ENCODE data around the gene SNRNP27. TPM values are rescaled to one million over a fixed set of nuclear protein-coding genes. Genes with fewer than 3 reads are reported as not detected.

Gene SNRNP27
- total RNA-seq, 2 donors from 2014 or later, result 30.8 to 34.8 TPM

DNA sequence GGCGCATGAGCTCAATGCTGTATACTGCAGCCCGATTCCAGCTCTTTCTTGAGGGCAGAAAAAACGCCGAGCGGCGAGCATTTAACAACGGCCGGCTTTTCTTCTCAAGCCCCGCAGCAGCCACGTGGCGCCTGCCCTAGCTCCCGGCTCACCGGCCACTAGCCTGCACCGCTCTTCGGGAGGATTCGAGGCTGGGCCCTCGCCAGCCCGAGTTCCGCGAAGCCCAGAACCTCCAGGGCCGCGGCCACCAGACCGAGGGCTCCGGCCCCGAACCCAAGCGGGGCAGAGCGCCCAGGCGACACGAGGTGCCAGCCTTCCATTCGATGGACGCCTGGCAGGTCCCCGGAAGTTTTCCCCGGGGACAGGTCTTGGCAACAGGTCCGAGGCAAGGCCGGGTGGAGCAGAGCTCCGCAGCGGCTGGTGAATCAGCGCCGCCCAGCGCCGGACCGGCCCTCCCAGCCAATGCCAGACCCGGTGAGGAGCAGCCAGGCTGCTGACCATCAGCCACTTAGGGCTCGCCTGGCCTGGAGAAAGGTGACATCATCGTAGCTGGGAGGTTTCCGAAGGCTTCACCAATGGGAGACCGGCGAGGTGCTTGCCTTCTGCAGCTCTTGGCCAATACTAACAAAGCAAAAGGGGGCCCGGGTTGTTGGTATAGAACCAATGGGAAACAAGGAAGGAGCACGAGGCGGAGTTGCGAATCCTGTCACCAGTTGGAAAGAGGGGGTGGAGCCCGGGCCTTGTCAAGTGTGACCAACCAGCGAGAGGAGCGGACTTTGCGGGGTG is 20.6 kb downstream of the SNRNP27 start:
- Histone ChIP-seq H3K36me3 (no peaks in the 10 kb centered on the region), H3K9me3 (no peaks in the 10 kb centered on the region), H3K4me3 (peak overlapping the region; percentile 48), H3K27ac (peak overlapping the region; percentile 93), H3K9ac (ENCODE audit: low read depth in 2 of 2, low read length in 2 of 2) (peak overlapping the region; percentile 80 to 91), H3K27me3 (no peaks in the 10 kb centered on the region), H3K4me1 (no peaks in the 10 kb centered on the region)
- intact Hi-C loops (cut with DNase I), result loop anchor here (5.0 kb wide), 2 partner anchors 158 to 388 kb away; partner anchors contain the start of gene FAM136A
- DNase-seq, result peak; percentile 100
- no peak for TF ChIP-seq CTCF (IDR thresholded peaks at IDR 0.05)

GRCh38 chr2:69914950-69915945 is 21.5 kb downstream of the SNRNP27 start, which contains the start of gene MXD1:
Gene MXD1 (plus strand): TSS chr2:69915109. CDS start chr2:69915331, 222 bp downstream.
- H3K9ac ChIP-seq (ENCODE audit: low read depth in 2 of 2, low read length in 2 of 2), result peak within 1 kb of the TSS; percentile 91 to 98
- peak within 1 kb of the TSS; percentile 93 for H3K27ac ChIP-seq
- no peak for TF ChIP-seq CTCF (IDR thresholded peaks at IDR 0.05)
- no peaks in the 10 kb centered on the region for H3K27me3 ChIP-seq
- H3K4me1 ChIP-seq, result no peaks in the 10 kb centered on the region
- H3K9me3 ChIP-seq, result no peaks in the 10 kb centered on the region
- peak within 1 kb of the TSS; percentile 87 for H3K4me3 ChIP-seq
- intact Hi-C loops (cut with DNase I), result loop anchor here (5.0 kb wide), 2 partner anchors 157 to 387 kb away; partner anchors contain the start of gene FAM136A
- H3K36me3 ChIP-seq, result no peaks in the 10 kb centered on the region
- DNase-seq, result peak; percentile 39

DNA sequence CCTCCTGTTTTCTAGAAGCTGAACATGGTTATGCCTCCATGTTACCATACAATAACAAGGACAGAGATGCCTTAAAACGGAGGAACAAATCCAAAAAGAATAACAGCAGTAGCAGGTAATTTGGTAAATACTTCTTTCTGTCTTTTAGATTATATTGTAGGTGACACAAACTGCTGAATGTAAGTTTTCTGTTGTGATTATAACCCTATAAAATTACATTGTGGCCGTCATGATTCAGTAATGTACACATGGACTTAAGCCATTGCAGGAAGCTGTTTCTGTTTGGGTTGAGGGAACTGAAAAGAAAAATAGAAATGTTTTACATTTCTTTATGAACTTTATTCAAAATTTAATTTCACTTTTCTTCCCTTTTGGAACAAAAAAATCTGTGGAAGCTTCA is 22.4 kb downstream of the SNRNP27 start:
- no peaks in the 10 kb centered on the region for H3K9me3 ChIP-seq
- H3K27me3 ChIP-seq, result no peaks in the 10 kb centered on the region
- intact Hi-C loops (cut with DNase I), result no loop called here
- no peak for DNase-seq
- TF ChIP-seq CTCF (IDR thresholded peaks at IDR 0.05), result no peak
- no peaks in the 10 kb centered on the region for H3K36me3 ChIP-seq
- peak overlapping the region; percentile 24 to 91 for H3K9ac ChIP-seq (ENCODE audit: low read depth in 2 of 2, low read length in 2 of 2)
- peak overlapping the region; percentile 87 for H3K4me3 ChIP-seq
- peak overlapping the region; percentile 89 for H3K27ac ChIP-seq
- no peaks in the 10 kb centered on the region for H3K4me1 ChIP-seq

- no peak for DNase-seq
- H3K27ac ChIP-seq, result peak overlapping the region; percentile 65
- no peak for TF ChIP-seq CTCF (IDR thresholded peaks at IDR 0.05)
Observed at GRCh38 chr2:69917852-69918251, 24.1 kb downstream of the SNRNP27 start.

DNA sequence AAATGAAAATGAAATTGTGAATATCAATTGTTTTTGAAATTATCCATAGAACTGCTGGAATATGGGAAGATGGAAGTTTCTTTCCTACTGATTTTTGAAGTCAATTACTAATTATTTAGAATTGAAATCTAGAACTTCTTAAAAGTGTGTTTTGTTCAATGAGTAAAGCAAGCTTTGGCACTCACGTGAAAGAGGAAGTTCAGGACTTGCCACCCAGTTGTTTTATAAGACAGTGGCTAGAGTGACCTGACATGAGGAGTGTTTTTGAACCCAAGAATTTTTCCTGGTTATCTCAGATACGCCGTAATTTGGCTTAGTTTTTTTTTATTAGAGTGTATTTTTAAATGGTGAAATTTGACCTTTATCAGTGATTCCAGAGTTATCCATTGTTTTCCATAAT is 24.6 kb downstream of the SNRNP27 start:
- intact Hi-C loops (cut with DNase I), result no loop called here
- Histone ChIP-seq H3K9me3 (no peaks in the 10 kb centered on the region), H3K9ac (ENCODE audit: low read depth in 2 of 2, low read length in 2 of 2) (no peak overlapping the region), H3K36me3 (peaks cover 5% of the 10 kb centered on the region), H3K27me3 (no peaks in the 10 kb centered on the region), H3K4me3 (no peak overlapping the region), H3K4me1 (no peaks in the 10 kb centered on the region), H3K27ac (peak overlapping the region; percentile 65)
- no peak for DNase-seq
- no peak for TF ChIP-seq CTCF (IDR thresholded peaks at IDR 0.05)

More at GRCh38 chr2:69917852-69918251, 24.1 kb downstream of the SNRNP27 start:
- Histone ChIP-seq H3K27me3 (no peaks in the 10 kb centered on the region), H3K4me1 (no peaks in the 10 kb centered on the region), H3K4me3 (peak overlapping the region; percentile 87), H3K36me3 (peaks cover 5% of the 10 kb centered on the region), H3K9me3 (no peaks in the 10 kb centered on the region), H3K9ac (ENCODE audit: low read depth in 2 of 2, low read length in 2 of 2) (peak overlapping the region in 1 of 2 donors; percentile 58)
- intact Hi-C loops (cut with DNase I), result no loop called here

All from colonic mucosa (tissue), 4 donors.